GM12874 (cell line): ENCODE data around the gene DKC1.

ENCODE experiments used
- CTCF ChIP-seq: IDR thresholded peaks from 2 replicates; pipeline ENCODE4 v1.5.1; 2011; ENCODE audit warnings: low read depth, mild to moderate bottlenecking, control low read depth, low read length, moderate library complexity; ENCODE audit not compliant: insufficient read depth

DKC1 gene

DNA sequence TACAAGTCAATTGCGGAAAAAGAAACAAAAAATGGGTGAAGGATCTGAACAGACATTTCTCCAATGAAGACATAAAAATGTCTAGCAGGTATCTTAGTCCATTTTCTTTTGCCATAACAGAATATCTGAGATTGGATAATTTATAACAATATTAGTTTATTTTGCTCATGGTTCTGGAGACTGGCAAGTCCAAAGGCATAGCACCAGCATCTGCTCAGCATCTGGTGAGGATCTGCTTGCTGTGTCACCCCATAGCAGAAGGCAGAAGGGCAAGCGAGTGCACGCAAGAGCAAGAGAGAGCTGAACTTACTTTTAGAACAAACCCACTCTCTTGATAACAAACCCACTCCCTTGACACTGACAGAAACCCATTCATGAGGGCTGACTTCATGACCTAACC is 41.5 kb upstream of the DKC1 start:
- TF ChIP-seq CTCF: no peak

GRCh38 chrX:154724993-154725756 is 37.5 kb upstream of the DKC1 start:
- TF ChIP-seq CTCF: no peak

- TF ChIP-seq CTCF: no peak
These were observed 35.2 kb upstream of the DKC1 start for GRCh38 chrX:154727418-154727817.

- TF ChIP-seq CTCF: no peak
These were observed 34.8 kb upstream of the DKC1 start for GRCh38 chrX:154727871-154728270.

GRCh38 chrX:154728431-154729190 is 34.1 kb upstream of the DKC1 start:
- no peak for TF ChIP-seq CTCF

GRCh38 chrX:154729439-154729838 is 33.2 kb upstream of the DKC1 start:
- TF ChIP-seq CTCF: no peak

- TF ChIP-seq CTCF: no peak
These were observed 32.3 kb upstream of the DKC1 start for GRCh38 chrX:154730253-154730891.
